ENCODE results near the gene BBS5.

DNA sequence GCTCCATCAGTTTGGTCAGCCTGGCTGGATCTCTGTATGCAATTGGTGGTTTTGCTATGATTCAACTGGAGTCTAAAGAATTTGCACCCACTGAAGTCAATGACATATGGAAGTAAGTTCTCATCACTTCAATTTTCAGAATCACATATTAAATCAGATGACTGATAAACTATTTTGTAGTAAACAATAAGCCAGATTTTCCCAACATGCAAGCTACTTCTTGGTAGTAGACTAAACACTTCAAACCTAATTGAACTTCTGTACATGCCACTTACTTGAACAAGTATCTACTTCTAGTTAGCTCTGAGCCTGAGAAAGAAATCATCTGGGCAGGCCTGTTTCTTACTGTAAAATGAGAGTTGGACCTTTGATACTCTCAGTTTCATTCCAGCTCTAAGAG lies 41.6 kb downstream of the BBS5 start:
- TF ChIP-seq, protein P1, sequence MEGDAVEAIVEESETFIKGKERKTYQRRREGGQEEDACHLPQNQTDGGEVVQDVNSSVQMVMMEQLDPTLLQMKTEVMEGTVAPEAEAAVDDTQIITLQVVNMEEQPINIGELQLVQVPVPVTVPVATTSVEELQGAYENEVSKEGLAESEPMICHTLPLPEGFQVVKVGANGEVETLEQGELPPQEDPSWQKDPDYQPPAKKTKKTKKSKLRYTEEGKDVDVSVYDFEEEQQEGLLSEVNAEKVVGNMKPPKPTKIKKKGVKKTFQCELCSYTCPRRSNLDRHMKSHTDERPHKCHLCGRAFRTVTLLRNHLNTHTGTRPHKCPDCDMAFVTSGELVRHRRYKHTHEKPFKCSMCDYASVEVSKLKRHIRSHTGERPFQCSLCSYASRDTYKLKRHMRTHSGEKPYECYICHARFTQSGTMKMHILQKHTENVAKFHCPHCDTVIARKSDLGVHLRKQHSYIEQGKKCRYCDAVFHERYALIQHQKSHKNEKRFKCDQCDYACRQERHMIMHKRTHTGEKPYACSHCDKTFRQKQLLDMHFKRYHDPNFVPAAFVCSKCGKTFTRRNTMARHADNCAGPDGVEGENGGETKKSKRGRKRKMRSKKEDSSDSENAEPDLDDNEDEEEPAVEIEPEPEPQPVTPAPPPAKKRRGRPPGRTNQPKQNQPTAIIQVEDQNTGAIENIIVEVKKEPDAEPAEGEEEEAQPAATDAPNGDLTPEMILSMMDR (conservative IDR thresholded peaks at IDR 0.05; ENCODE audit: low read depth in 2 of 2), result no peak
- no peak for TF ChIP-seq POLR2AphosphoS5 (IDR thresholded peaks at IDR 0.05; ENCODE audit: low read depth)
- no peak for TF ChIP-seq EZH2phosphoT487 (IDR thresholded peaks at IDR 0.05; ENCODE audit: unreplicated experiment)
- no peak for TF ChIP-seq JUNB (IDR thresholded peaks at IDR 0.05; ENCODE audit: unreplicated experiment)
- TF ChIP-seq EZH2 (IDR thresholded peaks at IDR 0.05; ENCODE audit: low read depth, unreplicated experiment), result no peak
- TF ChIP-seq, protein P2, sequence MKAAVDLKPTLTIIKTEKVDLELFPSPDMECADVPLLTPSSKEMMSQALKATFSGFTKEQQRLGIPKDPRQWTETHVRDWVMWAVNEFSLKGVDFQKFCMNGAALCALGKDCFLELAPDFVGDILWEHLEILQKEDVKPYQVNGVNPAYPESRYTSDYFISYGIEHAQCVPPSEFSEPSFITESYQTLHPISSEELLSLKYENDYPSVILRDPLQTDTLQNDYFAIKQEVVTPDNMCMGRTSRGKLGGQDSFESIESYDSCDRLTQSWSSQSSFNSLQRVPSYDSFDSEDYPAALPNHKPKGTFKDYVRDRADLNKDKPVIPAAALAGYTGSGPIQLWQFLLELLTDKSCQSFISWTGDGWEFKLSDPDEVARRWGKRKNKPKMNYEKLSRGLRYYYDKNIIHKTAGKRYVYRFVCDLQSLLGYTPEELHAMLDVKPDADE (IDR thresholded peaks at IDR 0.05), result no peak
- TF ChIP-seq ZNF114 (CRISPR knock-in tag; IDR thresholded peaks at IDR 0.05), result no peak
- TF ChIP-seq, protein P3, sequence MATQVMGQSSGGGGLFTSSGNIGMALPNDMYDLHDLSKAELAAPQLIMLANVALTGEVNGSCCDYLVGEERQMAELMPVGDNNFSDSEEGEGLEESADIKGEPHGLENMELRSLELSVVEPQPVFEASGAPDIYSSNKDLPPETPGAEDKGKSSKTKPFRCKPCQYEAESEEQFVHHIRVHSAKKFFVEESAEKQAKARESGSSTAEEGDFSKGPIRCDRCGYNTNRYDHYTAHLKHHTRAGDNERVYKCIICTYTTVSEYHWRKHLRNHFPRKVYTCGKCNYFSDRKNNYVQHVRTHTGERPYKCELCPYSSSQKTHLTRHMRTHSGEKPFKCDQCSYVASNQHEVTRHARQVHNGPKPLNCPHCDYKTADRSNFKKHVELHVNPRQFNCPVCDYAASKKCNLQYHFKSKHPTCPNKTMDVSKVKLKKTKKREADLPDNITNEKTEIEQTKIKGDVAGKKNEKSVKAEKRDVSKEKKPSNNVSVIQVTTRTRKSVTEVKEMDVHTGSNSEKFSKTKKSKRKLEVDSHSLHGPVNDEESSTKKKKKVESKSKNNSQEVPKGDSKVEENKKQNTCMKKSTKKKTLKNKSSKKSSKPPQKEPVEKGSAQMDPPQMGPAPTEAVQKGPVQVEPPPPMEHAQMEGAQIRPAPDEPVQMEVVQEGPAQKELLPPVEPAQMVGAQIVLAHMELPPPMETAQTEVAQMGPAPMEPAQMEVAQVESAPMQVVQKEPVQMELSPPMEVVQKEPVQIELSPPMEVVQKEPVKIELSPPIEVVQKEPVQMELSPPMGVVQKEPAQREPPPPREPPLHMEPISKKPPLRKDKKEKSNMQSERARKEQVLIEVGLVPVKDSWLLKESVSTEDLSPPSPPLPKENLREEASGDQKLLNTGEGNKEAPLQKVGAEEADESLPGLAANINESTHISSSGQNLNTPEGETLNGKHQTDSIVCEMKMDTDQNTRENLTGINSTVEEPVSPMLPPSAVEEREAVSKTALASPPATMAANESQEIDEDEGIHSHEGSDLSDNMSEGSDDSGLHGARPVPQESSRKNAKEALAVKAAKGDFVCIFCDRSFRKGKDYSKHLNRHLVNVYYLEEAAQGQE (IDR thresholded peaks at IDR 0.05; ENCODE audit: unreplicated experiment), result no peak
- TF ChIP-seq ZNF331 (CRISPR knock-in tag; IDR thresholded peaks at IDR 0.05; ENCODE audit: low read depth), result no peak
- TF ChIP-seq NANOG (IDR thresholded peaks at IDR 0.05; ENCODE audit: borderline replicate concordance), result no peak
- TF ChIP-seq CREB1 (CRISPR knock-in tag; IDR thresholded peaks at IDR 0.05; ENCODE audit: low read depth), result no peak

Measured in GM23338 (cell line).